NCI-H526 (cell line): ENCODE measurements around the gene DPP8.
"Not testable (repeated sequence)": the region's sequence is repeated elsewhere in the genome, so short reads cannot be mapped to it uniquely, and the experiment has no call there.

ENCODE experiments used
- DNase-seq, 2 experiments: peaks; one replicate each; lab custom pipeline; 2025; lab: John Stamatoyannopoulos, UW

Gene DPP8

GRCh38 chr15:65516997-65517865, at the start of gene DPP8:
Gene DPP8 (minus strand): TSS chr15:65517689. CDS start chr15:65512553, 5,136 bp downstream.
- DNase-seq: peak; percentile 85 to 97

- DNase-seq: no peak
Observed at GRCh38 chr15:65561934-65562333, 44.4 kb upstream of the DPP8 start.

- DNase-seq: no peak
Observed at GRCh38 chr15:65559941-65560340, 42.5 kb upstream of the DPP8 start.

- DNase-seq: no peak
Observed at GRCh38 chr15:65558997-65559760, 41.7 kb upstream of the DPP8 start.

GRCh38 chr15:65558336-65558735, 40.8 kb upstream of the DPP8 start:
- DNase-seq: no peak

- DNase-seq: no peak
Observed at GRCh38 chr15:65556622-65557021, 39.1 kb upstream of the DPP8 start.

GRCh38 chr15:65553691-65554090, 36.2 kb upstream of the DPP8 start:
- DNase-seq: no peak

- DNase-seq: not testable (repeated sequence)
Observed at GRCh38 chr15:65552851-65553250, 35.4 kb upstream of the DPP8 start.

GRCh38 chr15:65551183-65551582, 33.7 kb upstream of the DPP8 start:
- DNase-seq: no peak

- no peak for DNase-seq
Observed at GRCh38 chr15:65550681-65551098, 33.2 kb upstream of the DPP8 start.

- DNase-seq: not testable (repeated sequence)
Observed at GRCh38 chr15:65549288-65549687, 31.8 kb upstream of the DPP8 start.

- no peak for DNase-seq
Observed at GRCh38 chr15:65547841-65548240, 30.4 kb upstream of the DPP8 start.

DNA sequence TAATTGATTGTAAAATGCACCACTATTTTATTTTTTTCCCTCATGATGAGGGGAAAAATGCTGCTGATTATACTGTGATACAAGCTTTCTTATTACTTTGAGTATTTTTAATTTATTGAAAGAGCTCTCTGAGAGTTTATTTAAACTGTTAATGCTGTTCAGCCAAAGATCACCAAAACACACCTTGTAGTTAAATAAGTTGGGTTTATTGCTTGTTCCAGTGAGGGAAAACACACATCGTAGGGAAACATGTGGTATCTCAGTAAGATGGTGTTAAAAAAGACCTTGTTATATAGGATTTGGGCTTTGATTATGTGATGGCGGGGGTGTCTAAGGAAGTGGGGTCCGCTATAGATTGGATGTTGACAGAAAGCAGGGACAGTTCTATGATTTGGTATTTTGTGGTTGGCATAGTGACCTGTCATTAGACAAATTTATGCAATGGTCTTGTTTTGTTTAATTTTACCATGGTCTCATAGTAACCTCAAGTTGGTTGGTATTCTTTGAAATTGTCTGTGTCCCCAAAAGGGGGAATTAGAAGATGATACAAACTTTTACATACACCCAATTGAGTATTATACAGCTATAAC, 23.8 kb upstream of the DPP8 start:
- DNase-seq: no peak

- no peak for DNase-seq
Observed at GRCh38 chr15:65540314-65540713, 22.8 kb upstream of the DPP8 start.

DNA sequence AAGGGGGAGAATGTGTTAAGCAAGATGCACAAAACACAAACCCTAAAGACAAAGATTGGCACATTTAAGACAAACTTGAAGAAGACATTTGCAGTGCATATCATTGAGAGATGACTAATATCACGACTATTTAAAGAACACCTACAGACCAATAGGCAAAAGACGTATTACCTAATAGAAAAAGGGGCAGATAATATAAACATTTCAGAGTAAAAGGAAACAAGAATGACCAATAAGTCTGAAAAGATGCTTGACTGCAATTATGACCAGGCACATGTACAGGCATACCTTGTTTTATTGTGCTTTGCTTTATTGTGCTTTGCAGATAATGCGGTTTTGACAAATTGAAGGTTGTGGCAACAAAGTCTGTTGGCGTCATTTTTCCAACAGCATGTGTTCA, 17.7 kb upstream of the DPP8 start:
- no peak for DNase-seq

- no peak for DNase-seq
Observed at GRCh38 chr15:65533057-65533756, 15.7 kb upstream of the DPP8 start.

DNA sequence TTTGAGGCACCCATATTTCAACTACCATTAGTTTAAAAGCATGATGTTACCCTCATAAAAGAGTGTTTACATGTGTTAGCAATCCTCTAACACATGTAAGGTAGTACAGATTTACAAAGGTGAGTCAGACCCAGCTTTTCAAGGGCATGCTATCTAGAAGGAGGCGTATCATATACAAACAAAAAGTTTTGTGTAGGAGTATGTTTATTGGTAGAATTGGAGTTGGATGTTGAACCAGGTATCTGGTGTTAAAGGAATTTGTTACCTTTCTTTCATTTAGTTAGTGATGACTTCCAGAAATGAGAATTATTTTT, 15.2 kb upstream of the DPP8 start:
- no peak for DNase-seq

DNA sequence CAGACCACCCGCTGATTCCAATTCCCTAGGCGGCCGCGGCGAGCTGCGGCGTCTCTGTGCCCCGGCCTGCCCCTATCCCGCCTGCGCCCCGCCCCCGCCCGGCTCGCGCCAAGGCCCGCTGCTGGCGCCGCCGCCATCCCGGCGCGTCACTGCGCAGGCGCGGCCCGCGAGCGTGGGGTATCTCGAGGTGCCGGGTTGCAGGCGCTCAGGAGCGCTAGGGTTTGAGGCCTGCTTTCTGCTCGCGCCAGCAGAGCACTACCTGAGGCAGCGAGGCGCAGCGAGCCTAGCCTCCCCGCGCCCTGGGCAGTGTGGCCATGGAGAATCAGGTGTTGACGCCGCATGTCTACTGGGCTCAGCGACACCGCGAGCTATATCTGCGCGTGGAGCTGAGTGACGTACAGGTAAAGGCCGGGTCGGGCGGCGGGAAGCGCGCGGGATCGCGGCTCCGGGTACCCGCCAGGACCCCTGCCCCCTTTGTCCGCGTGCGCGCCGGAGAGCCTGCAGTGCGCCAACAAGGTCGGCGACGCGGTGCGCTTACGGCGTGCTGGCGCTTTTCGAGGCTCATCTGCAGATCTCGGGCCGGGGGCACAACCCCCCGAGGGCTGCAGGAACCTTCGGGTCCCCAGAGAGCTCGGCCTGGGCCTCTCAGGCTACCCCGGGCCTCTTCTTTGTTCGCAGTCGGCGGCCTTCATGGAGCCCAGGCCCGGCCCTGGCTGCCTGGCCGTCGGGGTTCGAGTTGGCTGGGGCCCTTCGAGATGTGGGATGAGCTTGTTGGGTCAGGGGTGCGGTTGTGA, 13.0 kb upstream of the DPP8 start, which contains the start of gene HACD3:
HACD3 (plus strand) TSS at position 146 of the 794 bp plus-strand sequence; CDS start at position 315, 169 bp downstream.
- peak; percentile 70 to 94 for DNase-seq

GRCh38 chr15:65529762-65530317, 12.4 kb upstream of the DPP8 start:
- DNase-seq: no peak

- DNase-seq: no peak
Observed at GRCh38 chr15:65528461-65529060, 11.1 kb upstream of the DPP8 start.

- peak; percentile 6 to 45 for DNase-seq
Observed at GRCh38 chr15:65525622-65526021, 8.1 kb upstream of the DPP8 start.
